SK-N-SH treated with all-trans-retinoic acid at 6 μM for 48 hours (cell line): ENCODE results near the gene PRPF8.

Source experiments
- ARNTL ChIP-seq: fragments of 450-650 bp; formaldehyde crosslinking; IDR thresholded peaks from 2 replicates; pipeline ENCODE4 v1.5.0; 2020; ENCODE audit warnings: low read depth, mild to moderate bottlenecking, moderate library complexity, borderline replicate concordance
- CSDC2 ChIP-seq: fragments of 250-450 bp; sonication (Bioruptor Pico); IDR thresholded peaks from 2 replicates; pipeline ENCODE4 v1.5.0; 2020; ENCODE audit warnings: mild to moderate bottlenecking, moderate library complexity
- ESRRG ChIP-seq: fragments of 250-450 bp; sonication (Bioruptor Pico); IDR thresholded peaks from 2 replicates; pipeline ENCODE4 v1.6.1; 2021; ENCODE audit warnings: mild to moderate bottlenecking
- GLIS3 ChIP-seq: fragments of 250-450 bp; sonication (Bioruptor Pico); IDR thresholded peaks from 2 replicates; pipeline ENCODE4 v1.5.0; 2020; ENCODE audit warnings: mild to moderate bottlenecking, moderate library complexity
- PATZ1 ChIP-seq: fragments of 250-450 bp; sonication (Bioruptor Pico); IDR thresholded peaks from 2 replicates; pipeline ENCODE4 v1.8.0; 2020; ENCODE audit warnings: mild to moderate bottlenecking, moderate library complexity, borderline replicate concordance
- POU6F1 ChIP-seq: fragments of 250-450 bp; sonication (Bioruptor Pico); IDR thresholded peaks from 2 replicates; pipeline ENCODE4 v1.8.0; 2021; ENCODE audit warnings: low read depth, mild to moderate bottlenecking, moderate library complexity, borderline replicate concordance
- TSHZ2 ChIP-seq: fragments of 250-450 bp; sonication (Bioruptor Pico); IDR thresholded peaks from 2 replicates; pipeline ENCODE4 v1.5.0; 2020; ENCODE audit warnings: mild to moderate bottlenecking, moderate library complexity
- ZFP30 ChIP-seq: fragments of 450-650 bp; formaldehyde crosslinking; IDR thresholded peaks from 2 replicates; pipeline ENCODE4 v1.5.0; 2022; ENCODE audit warnings: mild to moderate bottlenecking, moderate library complexity
- ZNF565 ChIP-seq: fragments of 450-650 bp; formaldehyde crosslinking; conservative IDR thresholded peaks from 2 replicates; pipeline ENCODE4 v1.5.0; 2020; ENCODE audit warnings: low read depth, mild to moderate bottlenecking, moderate library complexity
- ZNF8 ChIP-seq: fragments of 450-650 bp; formaldehyde crosslinking; IDR thresholded peaks from 2 replicates; pipeline ENCODE4 v1.5.0; 2020; ENCODE audit warnings: mild to moderate bottlenecking, moderate library complexity

GRCh38 chr17:1612400-1612799 lies 72.3 kb downstream of the PRPF8 start:
- TF ChIP-seq ARNTL (CRISPR knock-in tag) (no peak), ZNF8 (CRISPR knock-in tag) (no peak), ZNF565 (CRISPR knock-in tag) (no peak), GLIS3 (CRISPR knock-in tag) (no peak), ESRRG (CRISPR knock-in tag) (no peak), POU6F1 (CRISPR knock-in tag) (no peak), PATZ1 (CRISPR knock-in tag) (no peak), CSDC2 (no peak), ZFP30 (no peak), TSHZ2 (CRISPR knock-in tag) (no peak)
